ENCODE data around the gene FA2H. TPM values are rescaled to one million over a fixed set of nuclear protein-coding genes. Genes with fewer than 3 reads are reported as not detected.

FA2H gene
- total and polyA plus RNA-seq, 7 donors: 0.06 to 0.10 (median 0.07) TPM; not detected in 4

DNA sequence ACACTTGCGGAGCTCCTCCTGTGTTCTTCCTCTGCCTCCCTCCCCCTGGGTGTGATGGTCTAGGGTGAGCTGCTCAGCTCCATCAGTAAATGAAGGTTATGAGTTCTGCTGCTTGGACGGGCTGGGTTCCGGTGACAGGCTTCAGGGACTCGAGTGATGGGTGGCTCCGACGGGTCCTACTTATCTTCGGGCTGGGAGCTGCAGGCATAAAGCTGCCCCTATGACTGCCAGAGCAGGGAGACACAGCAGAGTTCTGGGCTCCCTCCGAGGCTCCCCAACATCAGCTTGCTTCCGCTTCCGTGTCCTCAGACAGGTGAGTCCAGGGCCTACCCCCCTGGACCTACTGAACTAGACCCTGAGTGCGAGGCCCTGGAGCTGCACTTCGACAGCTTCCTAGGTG lies 62.7 kb downstream of the FA2H start:
- Histone ChIP-seq H3K36me3 (ENCODE audit: insufficient read depth in 1 of 2, low read depth in 1 of 2) (no peaks in the 10 kb centered on the region), H3K9me3 (no peaks in the 10 kb centered on the region), H3K27me3 (ENCODE audit: insufficient read depth in 3 of 3, low read length in 2 of 3) (no peaks in the 10 kb centered on the region), H3K4me1 (no peaks in the 10 kb centered on the region), H3K27ac (no peak overlapping the region), H3K4me3 (no peak overlapping the region)
- DNase-seq: no peak
- intact Hi-C loops (cut with DNase I): no loop called here
- TF ChIP-seq, protein P1, sequence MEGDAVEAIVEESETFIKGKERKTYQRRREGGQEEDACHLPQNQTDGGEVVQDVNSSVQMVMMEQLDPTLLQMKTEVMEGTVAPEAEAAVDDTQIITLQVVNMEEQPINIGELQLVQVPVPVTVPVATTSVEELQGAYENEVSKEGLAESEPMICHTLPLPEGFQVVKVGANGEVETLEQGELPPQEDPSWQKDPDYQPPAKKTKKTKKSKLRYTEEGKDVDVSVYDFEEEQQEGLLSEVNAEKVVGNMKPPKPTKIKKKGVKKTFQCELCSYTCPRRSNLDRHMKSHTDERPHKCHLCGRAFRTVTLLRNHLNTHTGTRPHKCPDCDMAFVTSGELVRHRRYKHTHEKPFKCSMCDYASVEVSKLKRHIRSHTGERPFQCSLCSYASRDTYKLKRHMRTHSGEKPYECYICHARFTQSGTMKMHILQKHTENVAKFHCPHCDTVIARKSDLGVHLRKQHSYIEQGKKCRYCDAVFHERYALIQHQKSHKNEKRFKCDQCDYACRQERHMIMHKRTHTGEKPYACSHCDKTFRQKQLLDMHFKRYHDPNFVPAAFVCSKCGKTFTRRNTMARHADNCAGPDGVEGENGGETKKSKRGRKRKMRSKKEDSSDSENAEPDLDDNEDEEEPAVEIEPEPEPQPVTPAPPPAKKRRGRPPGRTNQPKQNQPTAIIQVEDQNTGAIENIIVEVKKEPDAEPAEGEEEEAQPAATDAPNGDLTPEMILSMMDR (IDR thresholded peaks at IDR 0.05): no peak
- WGBS, 3 donors: 86 to 91% (median 88%) methylated on average over 12 of the region's 12 CpGs
- ATAC-seq: no peak

DNA sequence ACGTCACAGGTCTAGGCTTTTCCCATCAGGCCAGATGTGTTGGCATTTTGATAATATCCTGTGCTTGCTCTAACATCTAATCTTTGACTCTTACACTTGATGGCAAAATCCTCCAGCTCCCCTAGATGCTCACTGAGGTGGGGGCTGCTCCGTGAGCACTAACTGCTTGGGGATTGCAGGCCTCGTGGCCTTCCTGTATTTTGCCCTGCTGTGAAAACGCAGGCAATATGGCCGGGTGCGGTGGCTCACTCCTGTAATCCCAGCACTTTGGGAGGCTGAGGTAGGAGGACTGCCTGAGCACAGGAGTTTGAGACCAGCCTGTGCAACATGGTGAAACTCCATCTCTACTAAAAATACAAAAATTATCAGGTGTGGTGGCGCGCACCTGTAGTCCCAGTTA lies 64.2 kb downstream of the FA2H start:
- H3K9me3 ChIP-seq: no peaks in the 10 kb centered on the region
- WGBS, 3 donors: 97% methylated on average over 8 of the region's 8 CpGs
- DNase-seq: no peak
- no peak for ATAC-seq
- no peaks in the 10 kb centered on the region for H3K36me3 ChIP-seq (ENCODE audit: insufficient read depth in 1 of 2, low read depth in 1 of 2)
- H3K27me3 ChIP-seq (ENCODE audit: insufficient read depth in 3 of 3, low read length in 2 of 3): no peaks in the 10 kb centered on the region
- no peak overlapping the region for H3K4me3 ChIP-seq
- intact Hi-C loops (cut with DNase I): no loop called here
- TF ChIP-seq, protein P1 (IDR thresholded peaks at IDR 0.05): no peak
- no peak overlapping the region for H3K27ac ChIP-seq
- no peaks in the 10 kb centered on the region for H3K4me1 ChIP-seq

DNA sequence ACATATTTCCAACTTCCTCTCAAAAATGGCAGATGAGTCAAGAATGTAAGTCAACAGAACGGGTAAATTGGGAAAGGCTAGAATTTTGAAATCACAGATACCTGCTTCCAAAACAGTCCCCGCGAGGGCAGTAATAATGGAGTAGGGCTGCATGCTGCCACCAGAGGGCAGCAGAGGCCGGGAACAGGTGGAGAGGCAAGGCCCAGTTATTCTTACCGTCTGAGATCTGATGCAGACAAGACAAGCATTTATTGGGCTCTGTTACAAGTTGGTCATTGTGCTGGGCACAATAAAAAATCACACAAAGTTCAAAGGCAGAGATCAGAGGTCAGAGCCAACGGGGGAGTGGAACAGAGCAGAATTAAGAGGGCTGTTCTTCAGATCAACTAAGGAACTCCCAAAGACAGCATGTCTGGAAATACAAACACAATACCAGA lies 65.2 kb downstream of the FA2H start:
- peak; percentile 86 to 97 (median 91) for ATAC-seq
- Histone ChIP-seq H3K4me3 (no peak overlapping the region), H3K36me3 (ENCODE audit: insufficient read depth in 1 of 2, low read depth in 1 of 2) (no peaks in the 10 kb centered on the region), H3K4me1 (no peaks in the 10 kb centered on the region), H3K9me3 (no peaks in the 10 kb centered on the region), H3K27ac (no peak overlapping the region), H3K27me3 (ENCODE audit: insufficient read depth in 3 of 3, low read length in 2 of 3) (no peaks in the 10 kb centered on the region)
- 1 to 2% (median 1%) methylated on average over 6 of the region's 6 CpGs for WGBS, 3 donors
- DNase-seq: peak; percentile 81 to 88
- intact Hi-C loops (cut with DNase I): loop anchor here (2.0 kb wide), 2 partner anchors 153 to 155 kb away; no protein-coding TSS in a partner anchor
- TF ChIP-seq, protein P1 (IDR thresholded peaks at IDR 0.05): peak; percentile 97

DNA sequence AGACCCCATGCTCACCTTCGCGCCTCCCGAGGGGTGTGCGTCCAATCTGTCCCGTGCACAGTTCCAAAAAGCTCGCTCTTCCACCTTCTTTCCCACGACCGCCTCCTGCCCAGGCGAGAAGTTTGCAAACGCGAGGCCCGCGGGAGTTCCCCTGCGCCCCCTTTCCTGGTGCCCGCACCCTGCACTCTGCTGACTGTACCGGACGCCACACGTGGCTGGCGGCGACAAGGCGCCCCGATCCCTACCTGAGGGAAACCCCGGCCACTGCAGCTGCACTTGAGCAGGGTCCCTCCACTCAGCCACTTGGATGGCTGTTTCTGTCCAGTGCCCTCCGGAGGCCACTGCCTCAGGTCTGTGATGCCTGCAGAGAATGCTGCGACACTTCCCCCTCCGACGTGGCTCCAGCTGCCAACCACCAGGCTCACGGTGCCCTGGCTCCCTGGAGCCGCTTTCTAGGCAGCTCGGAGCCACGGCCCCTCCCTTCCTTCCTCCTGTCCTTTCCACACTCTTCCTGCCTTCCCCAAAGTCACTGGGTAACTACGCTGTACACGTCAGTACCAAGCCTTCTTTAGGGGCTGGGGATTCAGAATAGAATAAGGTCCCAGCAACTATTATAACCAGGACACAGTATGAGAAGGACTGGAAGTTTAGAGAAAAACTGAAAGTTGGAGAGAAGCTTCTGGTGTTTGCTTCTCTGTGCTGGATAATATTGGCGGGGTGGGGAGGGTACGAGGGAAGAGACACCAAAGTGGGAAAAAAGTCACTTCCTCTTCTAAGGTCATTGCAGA lies 74.0 kb downstream of the FA2H start, which contains the start of gene MLKL:
Gene MLKL (minus strand): TSS at position 425 of the 788 bp plus-strand sequence. CDS start 5,105 bp downstream, outside the sequence.
- TF ChIP-seq, protein P1 (IDR thresholded peaks at IDR 0.05): no peak

More for the DNA sequence above, 74.0 kb downstream of the FA2H start, which contains the start of gene MLKL:
- Histone ChIP-seq H3K36me3 (ENCODE audit: insufficient read depth in 1 of 2, low read depth in 1 of 2) (no peaks in the 10 kb centered on the region), H3K9me3 (no peaks in the 10 kb centered on the region), H3K27ac (peak within 1 kb of the TSS; percentile 53), H3K27me3 (ENCODE audit: insufficient read depth in 3 of 3, low read length in 2 of 3) (peaks cover 0 to 3% (median 0%) of the 10 kb centered on the region in 3 donors), H3K4me1 (no peaks in the 10 kb centered on the region), H3K4me3 (peak within 1 kb of the TSS; percentile 74)
- intact Hi-C loops (cut with DNase I): no loop called here
- ATAC-seq (peak; percentile 35 to 71 (median 64)), DNase-seq (peak; percentile 63 to 72)
- 1 to 5% (median 3%) methylated on average over 33 to 35 of the region's 35 CpGs for WGBS, 3 donors
